ENCODE measurements around the gene KCND3. TPM values are rescaled to one million over a fixed set of nuclear protein-coding genes. Genes with fewer than 3 reads are reported as not detected.

The KCND3 gene
- total RNA-seq, 1 donor from 2014 or later = under 0.01 TPM

GRCh38 chr1:112026501-112026900, 37.0 kb upstream of the KCND3 start:
- Histone ChIP-seq H3K4me3 (ENCODE audit: low read depth, low read length) (no peak overlapping the region), H3K27me3 (ENCODE audit: control insufficient read depth, insufficient read depth, low read length) (no peaks in the 10 kb centered on the region), H3K36me3 (ENCODE audit: control insufficient read depth, insufficient read depth, low read length) (no peaks in the 10 kb centered on the region)
- TF ChIP-seq CTCF (IDR thresholded peaks at IDR 0.05; ENCODE audit: insufficient read depth, low read length, poor library complexity, severe bottlenecking) = no peak
- no peak for DNase-seq (ENCODE audit: low read depth)

- H3K4me3 ChIP-seq (ENCODE audit: low read depth, low read length) = no peak overlapping the region
- DNase-seq (ENCODE audit: low read depth) = no peak
- no peaks in the 10 kb centered on the region for H3K27me3 ChIP-seq (ENCODE audit: control insufficient read depth, insufficient read depth, low read length)
- H3K36me3 ChIP-seq (ENCODE audit: control insufficient read depth, insufficient read depth, low read length) = no peaks in the 10 kb centered on the region
- no peak for TF ChIP-seq CTCF (IDR thresholded peaks at IDR 0.05; ENCODE audit: insufficient read depth, low read length, poor library complexity, severe bottlenecking)
These were observed 36.5 kb upstream of the KCND3 start for GRCh38 chr1:112026016-112026415.

GRCh38 chr1:112021263-112021662, 31.8 kb upstream of the KCND3 start:
- no peak for TF ChIP-seq CTCF (IDR thresholded peaks at IDR 0.05; ENCODE audit: insufficient read depth, low read length, poor library complexity, severe bottlenecking)
- H3K36me3 ChIP-seq (ENCODE audit: control insufficient read depth, insufficient read depth, low read length) = no peaks in the 10 kb centered on the region
- DNase-seq (ENCODE audit: low read depth) = no peak
- no peak overlapping the region for H3K4me3 ChIP-seq (ENCODE audit: low read depth, low read length)
- H3K27me3 ChIP-seq (ENCODE audit: control insufficient read depth, insufficient read depth, low read length) = no peaks in the 10 kb centered on the region

- Histone ChIP-seq H3K36me3 (ENCODE audit: control insufficient read depth, insufficient read depth, low read length) (no peaks in the 10 kb centered on the region), H3K4me3 (ENCODE audit: low read depth, low read length) (no peak overlapping the region), H3K27me3 (ENCODE audit: control insufficient read depth, insufficient read depth, low read length) (no peaks in the 10 kb centered on the region)
- no peak for DNase-seq (ENCODE audit: low read depth)
- no peak for TF ChIP-seq CTCF (IDR thresholded peaks at IDR 0.05; ENCODE audit: insufficient read depth, low read length, poor library complexity, severe bottlenecking)
These were observed 27.7 kb upstream of the KCND3 start for GRCh38 chr1:112017183-112017582.

GRCh38 chr1:112012823-112013222, 23.4 kb upstream of the KCND3 start:
- H3K4me3 ChIP-seq (ENCODE audit: low read depth, low read length) = no peak overlapping the region
- no peaks in the 10 kb centered on the region for H3K36me3 ChIP-seq (ENCODE audit: control insufficient read depth, insufficient read depth, low read length)
- no peak for DNase-seq (ENCODE audit: low read depth)
- TF ChIP-seq CTCF (IDR thresholded peaks at IDR 0.05; ENCODE audit: insufficient read depth, low read length, poor library complexity, severe bottlenecking) = no peak
- H3K27me3 ChIP-seq (ENCODE audit: control insufficient read depth, insufficient read depth, low read length) = no peaks in the 10 kb centered on the region

- Histone ChIP-seq H3K4me3 (ENCODE audit: low read depth, low read length) (no peak overlapping the region), H3K36me3 (ENCODE audit: control insufficient read depth, insufficient read depth, low read length) (no peaks in the 10 kb centered on the region), H3K27me3 (ENCODE audit: control insufficient read depth, insufficient read depth, low read length) (no peaks in the 10 kb centered on the region)
- no peak for TF ChIP-seq CTCF (IDR thresholded peaks at IDR 0.05; ENCODE audit: insufficient read depth, low read length, poor library complexity, severe bottlenecking)
- no peak for DNase-seq (ENCODE audit: low read depth)
These were observed 21.7 kb upstream of the KCND3 start for GRCh38 chr1:112011202-112011601.

Measured in kidney epithelial cell (primary cell).